A673 (cell line): ENCODE data around the gene SLC2A4. TPM values are rescaled to one million over a fixed set of nuclear protein-coding genes. Genes with fewer than 3 reads are reported as not detected.
"Not testable (repeated sequence)": the region's sequence is repeated elsewhere in the genome, so short reads cannot be mapped to it uniquely, and the experiment has no call there.

ENCODE experiments used
- BruUV-seq: library from RNA; stranded (reverse); fragments of 400-500 nt; replicated peaks from 2 replicates; lab custom pipeline; 2021; lab: Mats Ljungman, UMichigan
- CTCF ChIA-PET: fragments of 300-600 bp; sonication (Branson Sonifier 250); formaldehyde crosslinking; loops from one replicate; lab custom pipeline; 2022; ENCODE audit warnings: antibody characterized with exemption; lab: Charles Lee
- POLR2A ChIA-PET: fragments of 300-600 bp; sonication (Branson Sonifier 250); formaldehyde crosslinking; loops from one replicate; lab custom pipeline; 2022; ENCODE audit warnings: antibody characterized with exemption; ENCODE audit not compliant: low non-redundant PET; lab: Charles Lee
- DNase-seq: peaks from one replicate; pipeline ENCODE4 v3.0.0-alpha.2; 2015; ENCODE audit warnings: low spot score
- H3K27ac ChIP-seq: fragments of 200-600 bp; sonication (generic); 2 replicates; pipeline ENCODE4 v1.5.1; 2016; ENCODE audit warnings: mixed run types, low read depth, mild to moderate bottlenecking, mixed read lengths, antibody characterized with exemption, low read length; ENCODE audit not compliant: poor library complexity, severe bottlenecking
- H3K27me3 ChIP-seq: fragments of 200-600 bp; sonication (generic); replicated peaks from 2 replicates; pipeline ENCODE4 v1.6.1; 2017; ENCODE audit warnings: mixed run types, low read depth, mild to moderate bottlenecking, mixed read lengths, antibody characterized with exemption, low read length; ENCODE audit not compliant: insufficient read depth, poor library complexity
- H3K36me3 ChIP-seq: fragments of 200-600 bp; sonication (generic); 2 replicates; pipeline ENCODE4 v1.6.1; 2016; ENCODE audit warnings: mixed run types, mild to moderate bottlenecking, mixed read lengths, antibody characterized with exemption, low read length; ENCODE audit not compliant: insufficient read depth, poor library complexity, severe bottlenecking
- H3K4me1 ChIP-seq: fragments of 200-600 bp; sonication (generic); 2 replicates; pipeline ENCODE4 v1.6.1; 2017; ENCODE audit warnings: mixed run types, mild to moderate bottlenecking, mixed read lengths, antibody characterized with exemption, low read length; ENCODE audit not compliant: insufficient read depth, poor library complexity, severe bottlenecking
- H3K4me3 ChIP-seq: fragments of 200-600 bp; sonication (generic); 2 replicates; pipeline ENCODE4 v1.5.1; 2016; ENCODE audit warnings: low read depth, mixed run types, mild to moderate bottlenecking, mixed read lengths, low read length; ENCODE audit not compliant: poor library complexity, severe bottlenecking
- H3K9me3 ChIP-seq: fragments of 200-600 bp; sonication (generic); 2 replicates; pipeline ENCODE4 v1.6.1; 2016; ENCODE audit warnings: mixed run types, low read depth, mild to moderate bottlenecking, mixed read lengths, antibody characterized with exemption, low read length; ENCODE audit not compliant: poor library complexity, severe bottlenecking
- CTCF ChIP-seq: fragments of 300-800, 200-600 bp; sonication (generic); conservative IDR thresholded peaks from 2 replicates; pipeline ENCODE4 v1.5.1; 2017; ENCODE audit warnings: low read depth, mild to moderate bottlenecking, antibody characterized with exemption, low read length, moderate library complexity, mixed read lengths
- EZH2 ChIP-seq: fragments of 200-600 bp; sonication (generic); IDR thresholded peaks from 2 replicates; pipeline ENCODE4 v1.6.1; 2017; ENCODE audit warnings: borderline replicate concordance, low read depth, mild to moderate bottlenecking, mixed read lengths, antibody characterized with exemption, low read length; ENCODE audit not compliant: poor library complexity, severe bottlenecking
- intact Hi-C: fragments of 100-400 bp; cut with micrococcal nuclease; formaldehyde crosslinking; loops from one replicate; pipeline ENCODE4 v1.10.0; 2022; ENCODE audit not compliant: unreplicated experiment
- total RNA-seq: library from RNA; stranded (reverse); gene quantifications from 2 replicates; pipeline ENCODE4 v1.2.3, GENCODE V29; 2021

The SLC2A4 gene
- total RNA-seq, 1 experiment from 2014 or later, result 0.67 TPM

GRCh38 chr17:7334938-7335538 lies 53.5 kb downstream of the SLC2A4 start:
- Histone ChIP-seq H3K9me3 (no peaks in the 10 kb centered on the region), H3K27me3 (no peaks in the 10 kb centered on the region), H3K36me3 (no peaks in the 10 kb centered on the region), H3K4me1 (peaks cover 6% of the 10 kb centered on the region), H3K27ac (no peak overlapping the region), H3K4me3 (no peak overlapping the region)
- BruUV-seq, result no TSS peak
- intact Hi-C loops, result no loop called here
- ChIA-PET POLR2A (interaction anchor here (0.6 kb wide), 1 partner anchor 61 kb away, joined by 4 read pairs; no protein-coding TSS in a partner anchor), CTCF (no interaction called here)
- DNase-seq, result no peak
- TF ChIP-seq CTCF, result no peak
- no peak for TF ChIP-seq EZH2

- POLR2A ChIA-PET, result interaction anchor here (0.6 kb wide), 1 partner anchor 60 kb away, joined by 4 read pairs; no protein-coding TSS in a partner anchor
- CTCF ChIA-PET, result not testable (repeated sequence)
Observed at GRCh38 chr17:7335765-7336164, 54.2 kb downstream of the SLC2A4 start.

GRCh38 chr17:7336240-7337175 lies 55.0 kb downstream of the SLC2A4 start, which contains the start of gene ACAP1:
TSS of gene ACAP1 (plus strand) at chr17:7336529. CDS start at chr17:7336735, 206 bp downstream.
- POLR2A ChIA-PET, result no interaction called here
- no peaks in the 10 kb centered on the region for H3K27me3 ChIP-seq
- H3K4me1 ChIP-seq, result no peaks in the 10 kb centered on the region
- intact Hi-C loops, result no loop called here
- no peak within 1 kb of the TSS for H3K27ac ChIP-seq
- BruUV-seq, result no TSS peak
- TF ChIP-seq CTCF, result no peak
- no peak for TF ChIP-seq EZH2
- H3K9me3 ChIP-seq, result no peaks in the 10 kb centered on the region
- H3K4me3 ChIP-seq, result no peak within 1 kb of the TSS
- CTCF ChIA-PET, result no interaction called here
- no peak for DNase-seq
- no peaks in the 10 kb centered on the region for H3K36me3 ChIP-seq

More at GRCh38 chr17:7335765-7336164, 54.2 kb downstream of the SLC2A4 start:
- BruUV-seq, H3K4me1 ChIP-seq, H3K36me3 ChIP-seq, DNase-seq, H3K27me3 ChIP-seq, H3K27ac ChIP-seq, intact Hi-C loops, H3K9me3 ChIP-seq, H3K4me3 ChIP-seq: not testable (repeated sequence)

- intact Hi-C loops, H3K27ac ChIP-seq, POLR2A ChIA-PET, H3K9me3 ChIP-seq, H3K4me3 ChIP-seq, BruUV-seq, H3K36me3 ChIP-seq, H3K4me1 ChIP-seq, DNase-seq, H3K27me3 ChIP-seq: not testable (repeated sequence)
- CTCF ChIA-PET, result interaction anchor here (0.6 kb wide), 1 partner anchor 56 kb away, joined by 3 read pairs; the partner anchor contains the start of gene SLC2A4
Observed at GRCh38 chr17:7337600-7337999, 56.1 kb downstream of the SLC2A4 start.
